Osteocyte (in vitro differentiated cells): Measurements from ENCODE around the gene EFCAB14. TPM values are rescaled to one million over a fixed set of nuclear protein-coding genes. Genes with fewer than 3 reads are reported as not detected.

ENCODE experiments used
- DNase-seq: peaks from one replicate; pipeline ENCODE4 v3.0.0; 2021; ENCODE audit warnings: mixed read lengths; ENCODE audit not compliant: unreplicated experiment; ENCODE audit errors: extremely low spot score
- H3K27ac Mint-ChIP-seq: one replicate; pipeline ENCODE4 v1.8.0; 2021; ENCODE audit warnings: mild to moderate bottlenecking, mixed read lengths; ENCODE audit not compliant: unreplicated experiment
- H3K27me3 Mint-ChIP-seq: one replicate; pipeline ENCODE4 v1.8.0; 2021; ENCODE audit warnings: mixed read lengths; ENCODE audit not compliant: unreplicated experiment
- H3K36me3 Mint-ChIP-seq: one replicate; pipeline ENCODE4 v1.8.0; 2021; ENCODE audit warnings: mixed read lengths; ENCODE audit not compliant: unreplicated experiment
- H3K4me1 Mint-ChIP-seq: one replicate; pipeline ENCODE4 v1.8.0; 2021; ENCODE audit warnings: mixed read lengths; ENCODE audit not compliant: unreplicated experiment
- H3K4me3 Mint-ChIP-seq: one replicate; pipeline ENCODE4 v1.8.0; 2021; ENCODE audit warnings: mild to moderate bottlenecking, moderate library complexity, mixed read lengths; ENCODE audit not compliant: unreplicated experiment
- H3K9me3 Mint-ChIP-seq: one replicate; pipeline ENCODE4 v1.8.0; 2021; ENCODE audit warnings: mixed read lengths; ENCODE audit not compliant: unreplicated experiment
- CTCF ChIP-seq: fragments of 200-600 bp; sonication (generic); IDR thresholded peaks from 2 replicates; pipeline ENCODE4 v1.5.0; 2021; ENCODE audit warnings: antibody characterized with exemption, mild to moderate bottlenecking, moderate library complexity
- long read RNA-seq: library from polyadenylated mRNA; unstranded; transcript quantifications from one replicate; pipeline ENCODE4 v2.0.0, GENCODE V29; 2021
- total RNA-seq: library from RNA; stranded (reverse); gene quantifications from 2 replicates; pipeline ENCODE4 v1.2.1, GENCODE V29; 2021

Gene EFCAB14
- 57.6 and 58.9 TPM in 2 replicates for total RNA-seq
- long read RNA-seq, full-length matches to known transcripts = 10 of 47 reads
- long read RNA-seq, partial matches to known transcripts = 11 of 47 reads
- long read RNA-seq, other reads (novel, unspliced or antisense) = 26 of 47 reads

- TF ChIP-seq CTCF = no peak
- Mint-ChIP-seq H3K4me1 (peaks cover 28% of the 10 kb centered on the region), H3K36me3 (peaks cover 8% of the 10 kb centered on the region), H3K27me3 (peaks cover 19% of the 10 kb centered on the region), H3K4me3 (peak within 1 kb of the TSS; percentile 82), H3K9me3 (no peaks in the 10 kb centered on the region), H3K27ac (peak within 1 kb of the TSS; percentile 71)
- DNase-seq = peak; percentile 96
These were observed at the start of gene EFCAB14 for GRCh38 chr1:46718727-46719622. Gene EFCAB14, minus strand, starts transcription at chr1:46719114. Its CDS starts 1,027 bp downstream, at chr1:46718087.

- Mint-ChIP-seq H3K4me1 (no peaks in the 10 kb centered on the region), H3K36me3 (no peaks in the 10 kb centered on the region), H3K9me3 (peaks cover 30% of the 10 kb centered on the region), H3K27ac (no peak overlapping the region), H3K27me3 (no peaks in the 10 kb centered on the region), H3K4me3 (no peak overlapping the region)
- no peak for TF ChIP-seq CTCF
- DNase-seq = no peak
These were observed 49.5 kb upstream of the EFCAB14 start for GRCh38 chr1:46768445-46768844.

- no peak overlapping the region for H3K4me3 Mint-ChIP-seq
- H3K27me3 Mint-ChIP-seq = no peaks in the 10 kb centered on the region
- no peak for DNase-seq
- no peak overlapping the region for H3K27ac Mint-ChIP-seq
- peaks cover 30% of the 10 kb centered on the region for H3K9me3 Mint-ChIP-seq
- no peaks in the 10 kb centered on the region for H3K36me3 Mint-ChIP-seq
- no peak for TF ChIP-seq CTCF
- H3K4me1 Mint-ChIP-seq = no peaks in the 10 kb centered on the region
These were observed 48.9 kb upstream of the EFCAB14 start for GRCh38 chr1:46767649-46768282.

GRCh38 chr1:46764402-46764801, 45.5 kb upstream of the EFCAB14 start:
- no peak overlapping the region for H3K27ac Mint-ChIP-seq
- H3K36me3 Mint-ChIP-seq = no peaks in the 10 kb centered on the region
- no peak for TF ChIP-seq CTCF
- H3K4me3 Mint-ChIP-seq = no peak overlapping the region
- H3K4me1 Mint-ChIP-seq = no peaks in the 10 kb centered on the region
- H3K9me3 Mint-ChIP-seq = peaks cover 10% of the 10 kb centered on the region
- peaks cover 9% of the 10 kb centered on the region for H3K27me3 Mint-ChIP-seq
- DNase-seq = no peak

GRCh38 chr1:46761740-46762139, 42.8 kb upstream of the EFCAB14 start:
- Mint-ChIP-seq H3K27ac (no peak overlapping the region), H3K9me3 (no peaks in the 10 kb centered on the region), H3K27me3 (peaks cover 12% of the 10 kb centered on the region), H3K4me1 (no peaks in the 10 kb centered on the region), H3K36me3 (no peaks in the 10 kb centered on the region), H3K4me3 (no peak overlapping the region)
- TF ChIP-seq CTCF = no peak
- DNase-seq = no peak
